Left kidney (tissue), 2 donors: Measurements from ENCODE around the gene IL4I1. TPM values are rescaled to one million over a fixed set of nuclear protein-coding genes. Genes with fewer than 3 reads are reported as not detected.

Experiments used
- DNase-seq: peaks from one replicate; pipeline ENCODE4 v3.0.0-alpha.2; 2013
- polyA plus RNA-seq: library from polyadenylated mRNA; unstranded; fragments of 120-200 nt; gene quantifications from one replicate; pipeline ENCODE4 v1.2.1, GENCODE V29; 2013; ENCODE audit not compliant: insufficient read length

IL4I1 gene
- polyA plus RNA-seq, 1 donor, result 2.7 TPM

DNA sequence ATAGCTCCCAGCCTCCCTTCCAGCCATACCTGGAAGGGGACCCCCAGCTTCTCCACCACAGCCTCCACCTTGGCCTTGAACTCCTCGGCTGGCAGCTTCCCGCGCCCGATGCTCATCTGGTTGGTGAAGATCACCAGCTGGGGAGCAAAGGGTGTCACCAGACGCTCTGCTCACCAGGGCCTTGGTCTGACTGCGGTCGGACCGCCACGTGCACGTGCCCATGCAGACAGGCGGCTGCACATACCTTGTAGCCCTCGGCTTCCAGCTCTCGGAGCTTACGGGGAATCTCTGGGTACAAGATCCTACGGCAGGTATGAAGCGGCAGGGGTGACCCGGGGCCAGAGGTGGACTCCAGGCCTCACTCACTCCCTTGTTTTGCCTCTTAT is 32.8 kb downstream of the IL4I1 start:
- DNase-seq, result no peak

DNA sequence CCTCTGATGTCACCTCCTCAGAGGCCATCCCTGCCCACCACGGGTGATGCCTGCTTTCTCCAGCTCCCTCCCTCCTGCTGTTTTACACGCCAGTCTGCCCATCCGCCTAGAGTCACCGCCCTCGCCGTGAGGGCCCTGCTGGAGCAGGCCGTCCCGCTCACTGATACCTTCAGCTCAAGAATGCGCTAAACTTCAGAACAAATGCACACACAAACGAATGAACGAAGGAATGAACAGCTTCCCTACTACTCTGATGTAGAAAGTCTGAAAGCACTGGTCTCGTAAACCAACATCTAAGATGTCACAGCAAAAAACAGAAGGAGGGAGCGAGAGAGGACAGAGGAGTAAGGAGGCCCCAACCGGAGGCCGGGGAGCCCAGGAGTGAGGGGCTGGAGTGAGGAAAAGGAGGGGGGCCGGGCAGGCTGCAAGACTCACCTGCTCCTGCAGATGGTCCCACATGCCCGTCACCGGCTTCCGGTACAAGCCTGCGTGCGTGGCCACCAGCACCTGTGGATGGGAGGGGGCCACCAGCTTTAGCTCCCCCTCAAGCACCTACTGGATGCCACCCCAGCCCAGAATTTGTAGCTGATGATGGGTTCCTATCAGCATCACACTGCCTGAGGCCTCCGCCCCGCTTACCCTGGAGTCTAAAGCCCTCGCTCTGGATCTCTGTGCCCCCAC is 33.3 kb downstream of the IL4I1 start:
- no peak for DNase-seq

DNA sequence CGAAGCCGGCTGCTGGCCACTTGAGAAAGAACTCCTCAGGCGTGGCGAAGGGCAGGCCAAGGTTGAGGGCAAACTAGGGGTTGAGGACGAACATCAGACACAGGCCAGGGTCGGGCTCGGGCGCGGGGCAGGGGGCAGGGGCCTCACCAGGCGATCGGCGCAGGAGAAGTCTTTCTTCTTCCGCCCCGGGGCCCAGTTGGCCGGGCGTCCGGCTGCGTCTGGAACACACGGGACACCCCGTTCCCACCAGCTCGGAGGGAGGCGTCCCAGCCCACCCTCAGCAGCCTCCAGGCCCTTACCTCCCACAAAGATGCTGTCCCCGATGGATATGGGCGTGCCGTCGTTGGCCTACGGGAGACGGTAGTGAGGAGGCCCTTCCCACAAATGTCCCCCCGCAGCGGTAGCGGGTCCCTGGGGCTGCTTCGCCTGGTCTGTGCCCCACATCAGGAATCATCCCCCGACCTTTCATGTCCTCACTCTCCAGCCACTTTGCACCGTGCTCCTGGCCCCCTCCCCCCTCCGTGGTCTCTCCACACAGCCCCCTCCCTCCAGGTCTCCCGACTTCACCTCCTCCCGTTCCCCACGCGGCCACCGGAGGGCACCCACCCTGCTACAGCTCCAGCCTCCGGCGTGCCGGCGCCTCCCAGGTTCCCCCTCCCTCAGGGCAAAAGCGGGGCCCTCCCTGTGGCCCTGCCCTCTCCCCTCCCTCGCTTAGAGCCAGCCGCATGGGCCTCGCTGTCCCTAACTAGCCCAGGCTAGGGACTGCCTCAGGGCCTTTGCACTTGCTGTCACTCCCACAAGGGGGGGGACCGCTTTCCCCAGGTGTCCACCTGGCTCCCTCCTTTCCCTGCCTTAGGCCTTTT is 34.1 kb downstream of the IL4I1 start:
- DNase-seq, result no peak

DNA sequence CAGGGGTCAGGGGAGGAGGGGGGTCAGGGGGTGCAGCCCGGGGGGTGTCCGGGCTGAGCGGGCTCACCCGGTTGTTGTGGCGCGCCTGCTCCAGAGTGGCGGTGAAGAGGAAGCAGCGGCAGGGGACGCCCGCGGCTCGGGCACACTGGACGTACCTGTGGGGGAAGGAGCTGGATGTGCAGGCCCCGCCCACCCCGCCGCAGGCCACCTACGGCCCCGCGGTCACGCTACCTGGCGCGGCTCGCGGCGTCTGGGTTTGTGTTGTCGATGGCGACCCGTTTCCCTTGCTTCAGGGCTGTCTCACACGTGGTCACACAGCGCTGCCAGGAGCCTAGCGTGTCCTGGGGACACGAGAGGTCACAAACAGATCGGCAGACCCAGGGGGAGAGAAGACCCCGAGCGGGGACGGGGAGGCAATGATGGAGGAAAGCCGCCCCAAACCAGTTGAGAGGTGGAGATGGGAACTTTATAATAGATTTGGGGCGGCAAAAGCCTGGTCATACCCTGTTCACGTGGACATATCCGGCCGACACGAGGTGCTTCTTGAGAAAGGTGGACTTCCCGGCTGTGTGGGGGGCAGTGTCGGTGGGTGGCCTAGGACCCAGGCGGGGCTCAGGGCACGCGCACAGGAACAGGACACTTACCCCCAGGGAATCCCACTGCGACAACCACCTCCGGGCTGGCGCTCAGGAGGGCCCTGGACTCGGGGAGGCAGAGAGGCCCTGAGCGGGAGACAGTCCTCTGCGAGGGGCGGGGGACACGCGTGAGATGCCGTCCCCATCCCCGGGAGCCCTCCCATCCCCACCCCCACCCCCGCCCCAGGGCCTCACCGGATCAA is 34.9 kb downstream of the IL4I1 start:
- no peak for DNase-seq

DNA sequence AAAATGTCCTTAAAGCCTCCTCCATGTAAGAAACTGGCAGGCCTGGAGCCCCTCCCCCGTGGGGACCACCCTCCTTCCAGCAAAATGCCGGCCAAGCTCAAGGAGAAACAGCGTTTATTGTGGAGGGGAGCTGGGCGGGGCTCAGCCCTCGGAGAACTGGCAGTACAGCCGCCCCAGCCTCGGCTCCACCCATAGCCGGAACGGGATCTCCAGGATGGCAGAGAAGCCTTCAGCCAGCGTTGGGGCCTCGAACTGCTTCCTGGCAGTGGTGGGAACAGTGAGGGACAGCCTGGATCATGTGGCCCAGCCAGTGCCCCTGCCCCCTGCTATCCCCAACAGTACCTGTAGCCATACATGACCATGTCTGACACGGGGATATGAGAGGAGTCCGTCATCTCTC is 35.6 kb downstream of the IL4I1 start:
- no peak for DNase-seq

DNA sequence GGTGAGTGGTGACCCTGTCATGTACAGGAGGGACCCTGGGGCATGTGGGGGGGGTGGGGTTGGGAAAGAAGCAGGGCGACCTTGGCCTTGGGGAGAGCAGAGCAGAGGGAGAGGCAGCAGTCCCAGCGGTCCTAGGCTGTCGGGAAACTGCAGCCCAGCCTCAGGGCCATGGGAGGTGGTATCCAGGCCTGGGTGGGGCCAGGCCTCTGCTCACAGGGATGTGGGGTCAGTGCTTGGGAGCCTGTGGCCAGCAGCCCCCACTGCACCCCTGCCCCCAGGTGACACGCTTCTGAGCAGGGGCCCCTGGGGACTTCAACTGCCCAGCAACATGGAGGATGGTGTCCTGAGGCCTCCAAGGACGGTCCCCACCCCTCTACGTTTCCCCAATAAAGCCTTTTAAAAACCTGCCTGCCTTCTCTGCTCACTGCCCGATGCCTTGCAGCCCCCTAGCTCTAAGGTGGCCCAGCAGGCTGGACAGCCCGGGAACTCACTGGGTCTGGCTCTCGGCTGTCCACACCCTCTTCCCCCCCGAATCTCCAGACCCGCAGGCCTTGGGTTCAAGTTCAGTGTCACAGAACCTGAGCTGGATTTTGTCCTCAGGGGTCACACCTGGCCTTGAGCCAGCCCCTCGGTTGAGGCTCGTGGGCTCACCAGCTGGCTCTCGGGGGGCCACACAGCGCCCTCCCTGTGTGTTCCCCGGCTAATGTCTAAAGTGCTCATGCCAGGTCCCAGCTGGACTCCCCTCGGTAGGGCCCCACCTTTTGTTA is 36.2 kb downstream of the IL4I1 start:
- DNase-seq, result no peak

DNA sequence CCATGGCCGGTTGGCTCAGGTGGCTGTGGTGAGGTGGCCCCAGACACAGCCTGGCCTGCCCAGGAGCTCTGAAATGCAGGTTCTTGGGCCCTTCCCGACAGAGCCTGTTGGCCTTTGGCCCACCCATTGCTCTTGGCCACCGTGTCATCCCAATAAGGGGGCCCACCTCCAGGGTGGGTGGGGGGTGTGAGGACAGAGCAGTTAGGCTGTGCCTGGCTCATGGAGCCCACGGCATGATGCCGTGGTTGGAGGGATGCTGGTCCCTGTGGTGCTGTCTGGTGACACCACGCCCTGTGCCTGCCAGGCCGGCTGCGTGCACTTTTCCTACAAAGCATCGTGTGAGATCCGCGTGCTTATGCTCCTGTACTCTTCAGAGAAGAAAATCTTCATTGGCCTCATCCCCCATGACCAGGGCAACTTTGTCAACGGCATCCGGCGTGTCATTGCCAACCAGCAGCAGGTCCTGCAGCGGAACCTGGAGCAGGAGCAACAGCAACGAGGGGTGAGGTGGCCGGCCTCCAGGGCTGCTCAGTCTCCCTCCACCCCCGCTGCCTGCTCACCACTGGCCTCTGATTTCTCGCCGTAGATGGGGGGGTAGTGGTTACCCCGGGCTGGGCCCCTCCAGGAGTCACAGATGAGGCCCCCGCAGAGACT is 36.9 kb downstream of the IL4I1 start:
- DNase-seq, result no peak

DNA sequence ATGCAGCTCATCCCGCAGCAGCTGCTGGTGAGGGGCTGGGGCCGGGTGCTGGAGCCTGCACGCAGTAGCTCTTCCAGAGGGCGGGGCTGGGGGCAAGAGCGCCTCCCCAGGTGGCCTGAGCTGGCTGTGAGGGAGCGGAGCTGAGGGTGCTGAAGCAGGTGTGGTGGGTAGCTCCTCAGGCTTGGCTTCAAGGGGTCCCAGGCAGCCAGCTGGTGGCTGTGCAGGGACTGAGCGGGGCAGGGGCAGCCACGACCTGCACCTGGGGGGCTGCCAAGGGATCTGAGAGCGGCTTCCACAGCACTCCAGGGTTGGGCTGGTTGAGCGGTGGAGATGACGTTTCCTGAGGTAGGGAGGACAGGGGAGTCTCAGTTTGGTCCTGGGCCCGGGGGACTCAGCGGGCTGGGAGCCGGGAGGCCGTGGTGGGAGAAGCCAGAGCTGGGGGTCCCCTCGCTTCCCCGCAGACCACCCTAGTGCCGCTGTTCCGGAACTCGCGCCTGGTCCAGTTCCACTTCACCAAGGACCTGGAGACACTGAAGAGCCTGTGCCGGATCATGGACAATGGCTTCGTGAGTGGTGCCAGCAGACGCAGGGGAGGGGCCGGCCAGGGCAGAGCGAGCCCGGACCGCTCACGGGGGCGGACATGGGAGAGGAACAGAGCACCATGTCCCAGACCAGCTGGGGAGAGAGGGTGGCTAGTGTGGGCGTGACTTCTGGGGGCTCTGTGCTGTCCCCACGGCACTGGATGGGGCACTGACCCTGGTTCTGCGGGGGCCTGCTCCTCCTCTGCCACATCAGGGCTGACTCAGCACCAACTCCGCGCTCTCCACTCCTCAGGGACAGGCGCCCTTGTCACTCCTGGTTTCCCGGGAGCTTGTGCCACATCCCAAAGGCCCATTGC is 38.4 kb downstream of the IL4I1 start:
- no peak for DNase-seq

DNA sequence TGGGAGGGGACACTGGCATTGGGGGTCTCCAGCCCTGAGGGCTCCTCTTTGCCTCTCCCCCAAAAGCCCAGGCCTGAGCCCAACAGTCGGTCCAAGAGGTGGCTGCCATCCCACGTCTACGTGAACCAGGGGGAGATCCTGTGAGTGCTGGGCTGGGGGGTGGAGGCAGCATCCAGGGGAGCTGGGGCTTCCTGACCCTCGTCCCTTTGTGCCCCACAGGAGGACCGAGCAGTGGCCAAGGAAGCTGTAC is 38.9 kb downstream of the IL4I1 start:
- no peak for DNase-seq

DNA sequence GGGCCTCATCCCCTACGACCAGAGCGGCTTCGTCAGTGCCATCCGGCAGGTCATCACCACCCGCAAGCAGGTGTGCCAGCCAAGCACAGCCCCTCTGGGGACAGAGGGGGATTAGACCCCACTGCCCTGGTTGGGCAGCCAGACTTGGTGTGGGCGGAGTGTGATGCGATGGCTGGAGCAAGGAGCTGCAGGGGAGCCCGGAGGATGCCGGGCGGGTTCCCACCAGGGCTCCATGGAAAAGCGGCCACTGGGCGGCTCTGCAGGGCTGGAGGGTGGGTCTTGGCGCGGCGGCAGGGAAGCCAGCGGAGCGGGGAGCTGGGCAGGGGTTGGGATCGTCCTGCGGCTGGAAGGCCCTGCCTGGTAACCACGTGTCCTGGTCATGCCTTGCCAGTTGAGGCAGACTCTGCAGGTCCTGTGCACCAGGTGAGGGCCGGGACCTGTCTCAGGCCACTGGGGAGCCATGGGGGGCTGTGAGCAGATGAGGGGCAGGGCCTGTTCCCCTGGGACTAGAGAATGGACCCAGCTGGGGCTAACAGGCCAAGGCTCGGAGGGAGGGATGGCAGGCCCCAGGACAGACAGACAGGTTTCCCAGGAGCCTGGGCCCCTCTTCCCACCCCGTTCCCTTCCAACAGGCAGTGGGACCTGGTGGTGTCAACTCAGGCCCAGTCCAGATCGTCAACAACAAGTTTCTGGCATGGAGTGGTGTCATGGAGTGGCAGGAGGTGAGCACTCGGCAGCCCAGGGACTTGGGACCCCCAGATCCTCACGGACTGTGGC is 39.4 kb downstream of the IL4I1 start:
- no peak for DNase-seq

DNA sequence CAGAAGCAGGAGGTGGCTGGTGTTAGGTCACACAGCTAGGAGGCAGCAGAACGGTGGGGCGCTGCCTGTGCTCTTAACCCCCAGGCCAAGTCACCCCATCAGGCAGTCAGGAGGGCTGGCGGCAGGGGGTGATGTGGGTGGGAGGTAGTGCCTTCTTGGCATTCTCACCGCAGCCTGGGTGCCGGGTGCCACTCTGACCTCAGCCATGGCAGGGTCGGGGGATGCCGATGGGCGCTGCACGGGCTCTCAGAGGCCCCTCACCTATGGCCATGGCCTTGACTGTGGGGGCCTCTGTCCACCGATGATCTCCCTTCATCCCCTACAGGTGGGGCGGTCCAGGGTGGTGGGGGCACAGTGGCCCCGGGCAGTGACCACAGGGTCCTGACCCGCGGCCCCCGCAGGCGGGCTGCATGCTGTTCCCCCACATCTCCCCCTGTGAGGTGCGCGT is 40.1 kb downstream of the IL4I1 start:
- DNase-seq, result no peak

DNA sequence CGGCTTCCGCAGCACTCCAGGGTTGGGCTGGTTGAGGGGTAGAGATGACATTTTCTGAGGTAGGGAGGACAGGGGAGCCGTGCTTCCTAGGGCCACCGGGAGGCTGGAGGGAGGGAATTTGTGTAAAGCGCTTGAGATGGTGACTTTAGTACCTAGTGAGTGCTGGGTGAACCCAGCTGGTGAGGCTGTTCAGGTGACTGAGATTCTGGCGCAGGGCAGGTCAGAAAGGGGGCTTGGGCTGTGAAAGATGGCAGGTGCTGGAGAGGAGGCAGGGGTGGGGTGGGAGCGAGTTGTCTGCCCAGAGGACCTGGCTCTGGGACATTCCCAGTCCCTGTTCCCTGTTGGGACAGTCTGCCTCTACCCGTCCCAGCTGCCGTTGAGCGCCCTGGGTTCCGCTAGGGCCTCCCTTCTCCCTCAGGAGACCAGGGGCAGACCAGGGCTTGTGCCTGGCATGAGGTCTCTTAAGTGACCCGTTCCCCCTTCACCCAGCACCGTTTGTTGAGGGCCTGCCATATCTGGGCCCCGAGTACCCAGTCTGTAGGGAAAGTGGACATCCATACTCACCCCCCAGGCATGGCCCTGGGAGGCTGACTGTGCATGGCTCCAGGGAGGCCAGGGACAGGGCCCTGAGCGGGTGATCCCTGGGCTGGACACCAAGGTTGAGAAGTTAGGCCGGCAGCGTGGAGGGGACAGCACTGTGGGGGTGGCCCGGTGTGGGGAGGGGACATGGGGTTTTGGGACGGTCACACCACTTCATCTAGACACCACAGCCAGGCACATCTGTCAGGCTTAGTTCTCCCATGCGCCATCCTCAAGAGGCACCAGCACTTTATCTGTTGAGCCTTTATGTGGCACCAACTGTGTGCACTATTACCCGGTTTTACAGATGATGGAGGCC is 40.8 kb downstream of the IL4I1 start:
- DNase-seq, result no peak

DNA sequence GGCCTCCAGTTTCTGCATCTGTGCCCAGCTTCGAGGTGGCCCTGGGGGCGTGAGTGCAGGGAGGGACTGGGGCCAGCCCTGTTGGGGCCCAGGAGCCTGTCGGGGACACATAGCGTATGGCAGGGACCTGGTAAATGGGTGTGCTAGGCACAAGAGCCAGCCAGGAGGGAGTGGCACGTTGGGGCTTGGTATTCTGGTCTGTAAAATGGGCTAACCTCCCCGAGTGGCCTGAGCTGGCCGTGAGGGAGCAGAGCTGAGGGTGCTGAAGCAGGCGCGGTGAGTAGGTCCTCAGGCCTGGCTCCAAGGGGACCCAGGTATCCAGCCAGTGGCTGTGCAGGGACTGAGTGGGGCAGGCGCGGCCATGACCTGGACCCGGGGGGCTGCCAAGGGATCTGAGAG is 41.4 kb downstream of the IL4I1 start:
- DNase-seq, result no peak

DNA sequence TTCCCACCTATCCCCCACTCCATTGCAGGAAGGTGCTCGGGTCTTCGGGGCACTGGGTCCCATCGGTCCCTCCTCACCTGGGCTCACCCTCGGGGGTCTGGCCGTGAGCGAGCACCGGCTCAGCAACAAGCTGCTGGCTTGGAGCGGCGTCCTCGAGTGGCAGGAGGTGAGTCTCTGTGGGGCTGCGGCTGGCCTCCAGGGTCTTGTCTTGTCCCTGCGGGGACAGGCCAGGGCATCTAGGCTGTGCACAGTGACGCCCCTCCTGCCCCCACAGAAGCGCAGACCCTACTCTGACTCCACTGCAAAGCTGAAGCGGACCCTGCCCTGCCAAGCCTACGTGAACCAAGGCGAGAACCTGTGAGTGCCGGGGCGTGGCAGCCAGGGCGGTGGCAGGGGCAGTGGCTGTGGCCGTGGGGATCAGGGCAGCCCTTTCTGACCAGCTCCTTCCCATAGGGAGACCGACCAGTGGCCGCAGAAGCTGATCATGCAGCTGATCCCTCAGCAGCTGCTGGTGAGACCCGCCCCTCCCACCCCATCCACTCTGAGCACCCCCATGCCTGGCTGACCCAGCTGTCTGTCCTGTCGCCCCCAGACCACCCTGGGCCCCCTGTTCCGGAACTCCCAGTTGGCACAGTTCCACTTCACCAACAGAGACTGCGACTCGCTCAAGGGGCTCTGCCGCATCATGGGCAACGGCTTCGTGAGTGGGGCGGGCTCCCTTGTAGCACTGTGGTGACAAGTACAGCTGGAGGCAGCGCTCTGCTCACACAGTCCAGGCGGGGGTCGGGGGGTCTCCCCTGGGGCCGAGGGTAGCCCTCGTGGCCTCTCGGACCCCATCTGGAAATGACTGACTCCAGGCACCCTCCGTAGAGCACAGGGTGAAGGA is 42.1 kb downstream of the IL4I1 start:
- DNase-seq, result no peak

DNA sequence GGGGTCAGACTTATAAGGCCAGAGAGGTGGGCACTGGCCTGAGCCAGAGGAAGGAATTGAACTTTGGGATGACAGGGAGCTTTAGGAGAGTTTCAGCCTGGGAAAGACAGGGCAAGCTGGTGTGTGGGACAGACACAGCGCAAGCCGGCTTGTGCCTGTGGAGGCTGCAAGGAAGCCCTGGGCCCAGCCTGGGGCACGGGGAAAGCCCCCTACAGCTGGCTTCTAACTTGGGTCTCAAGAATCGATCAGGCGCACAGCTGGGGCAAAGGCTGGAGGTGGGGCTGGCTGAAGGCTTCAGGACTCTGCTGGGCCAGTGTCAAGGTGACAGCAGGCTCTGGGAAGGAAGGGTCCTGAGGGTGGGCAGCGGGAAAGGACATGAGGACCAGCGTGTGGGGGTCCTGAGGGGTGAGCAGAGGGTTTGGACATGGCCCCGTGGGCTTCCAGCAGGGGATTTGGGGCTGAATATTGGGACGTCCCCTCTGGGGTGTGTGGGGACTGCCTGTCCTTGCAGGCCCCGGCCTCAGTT is 42.8 kb downstream of the IL4I1 start:
- DNase-seq, result no peak

DNA sequence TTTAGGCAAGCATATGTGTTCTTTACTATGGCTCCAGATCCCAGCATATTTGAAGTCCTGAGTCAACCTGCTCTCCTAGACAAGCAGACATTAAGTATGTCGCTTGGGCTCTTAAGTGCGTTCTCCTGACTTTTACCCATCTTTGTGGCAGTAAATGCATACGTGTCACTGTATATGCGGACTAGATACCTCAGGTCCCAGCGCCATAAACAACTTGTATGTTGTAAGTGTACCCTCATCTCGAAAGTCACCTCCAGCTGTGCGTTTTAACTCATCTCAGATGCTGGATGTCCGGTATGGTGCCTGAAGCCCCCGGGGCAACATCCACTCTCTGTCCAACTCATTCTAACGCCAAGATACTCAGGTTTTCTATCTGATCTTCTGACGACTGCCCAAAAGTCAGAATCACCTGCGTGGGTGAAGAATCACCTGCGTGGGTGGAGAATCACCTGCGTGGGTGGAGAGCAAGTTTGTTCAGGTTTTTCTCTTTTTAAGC is 44.0 kb downstream of the IL4I1 start:
- DNase-seq, result no peak
